Activated gamma-delta T cell treated with Interleukin-2 at 50 U/mL for 16 hours (primary cell): ENCODE results near the gene DHX30.
"Not testable (repeated sequence)": the region's sequence is repeated elsewhere in the genome, so short reads cannot be mapped to it uniquely, and the experiment has no call there.

Experiments used
- DNase-seq: peaks from one replicate; pipeline ENCODE4 v3.0.0-alpha.2; 2020

DHX30 gene

DNA sequence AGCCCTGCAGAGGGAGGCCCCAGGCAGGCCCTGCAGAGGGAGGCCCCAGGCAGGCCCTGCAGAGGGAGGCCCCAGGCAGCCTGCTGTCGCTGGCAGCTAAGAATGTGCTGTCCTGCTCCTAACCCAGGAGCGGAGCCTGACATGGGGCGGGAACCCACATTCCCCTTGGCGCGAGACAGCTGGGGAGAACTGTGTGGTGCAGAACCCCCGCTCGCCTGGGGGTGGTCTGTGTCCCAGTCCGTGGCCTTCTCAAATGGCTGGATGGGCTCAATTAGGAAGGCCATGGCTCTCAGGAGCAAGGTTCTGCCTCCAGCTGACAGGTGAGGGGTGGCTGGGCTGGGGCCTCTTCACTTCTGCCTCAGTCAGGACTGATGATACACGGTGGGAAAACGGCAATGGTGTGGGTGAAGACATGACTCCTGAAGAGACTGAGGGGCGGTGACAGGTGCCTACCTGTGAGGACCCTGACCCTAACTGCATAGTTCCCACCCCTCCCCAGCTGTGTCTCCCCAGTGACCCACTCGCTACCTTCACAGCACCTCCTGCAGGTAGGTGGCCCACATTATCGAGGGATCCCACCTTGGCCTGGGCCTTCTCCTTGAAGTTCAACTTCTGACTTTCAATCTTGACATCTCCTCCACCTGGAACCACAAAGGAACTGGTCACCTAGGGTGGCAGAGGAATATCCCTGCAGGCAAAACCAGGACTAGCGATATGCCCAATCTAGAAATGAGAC, 52.0 kb downstream of the DHX30 start:
- no peak for DNase-seq

DNA sequence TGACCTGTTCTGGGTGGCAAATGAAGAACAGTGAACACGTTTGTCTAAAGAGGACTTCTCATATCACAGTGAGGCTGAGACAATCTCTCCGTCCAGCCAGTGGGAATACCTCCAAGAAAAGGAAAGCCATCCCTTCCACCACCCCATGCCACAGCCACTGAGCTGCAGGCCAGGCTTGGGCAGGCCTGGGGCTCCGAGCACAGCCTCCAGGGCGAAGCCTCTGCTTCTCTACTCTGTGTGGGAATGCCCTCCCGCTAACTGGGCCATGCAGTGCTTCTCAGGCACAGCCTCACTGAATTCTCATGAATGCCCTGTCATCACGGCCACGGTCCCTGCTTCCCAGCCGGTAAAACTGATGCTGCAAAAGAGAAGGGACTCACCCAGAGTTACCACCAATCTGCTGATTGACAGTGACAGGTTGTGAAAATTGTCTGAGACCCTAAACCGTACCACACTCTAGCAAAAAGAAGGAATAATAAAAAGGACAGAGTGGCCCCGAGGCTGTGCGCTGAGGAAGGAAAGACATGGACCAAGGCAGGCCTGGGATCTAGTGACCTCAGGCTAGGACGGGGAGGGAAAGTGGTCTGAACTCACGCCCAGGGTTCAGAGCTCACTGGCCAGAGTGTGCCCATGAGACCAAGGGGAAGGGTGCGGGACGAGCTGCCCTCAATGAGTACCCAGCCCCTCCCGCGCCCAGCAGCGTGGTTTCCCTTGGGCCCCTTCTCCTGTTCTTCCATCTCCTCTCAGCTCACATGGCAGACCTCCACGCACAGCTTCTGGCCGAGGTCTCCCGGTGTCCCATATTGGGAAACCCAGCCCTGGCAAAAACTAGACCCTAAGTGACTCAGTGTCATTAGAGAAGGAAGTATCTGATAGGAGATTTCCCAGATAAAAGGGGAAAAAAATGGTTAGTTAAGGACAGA, 52.8 kb downstream of the DHX30 start:
- DNase-seq: no peak

DNA sequence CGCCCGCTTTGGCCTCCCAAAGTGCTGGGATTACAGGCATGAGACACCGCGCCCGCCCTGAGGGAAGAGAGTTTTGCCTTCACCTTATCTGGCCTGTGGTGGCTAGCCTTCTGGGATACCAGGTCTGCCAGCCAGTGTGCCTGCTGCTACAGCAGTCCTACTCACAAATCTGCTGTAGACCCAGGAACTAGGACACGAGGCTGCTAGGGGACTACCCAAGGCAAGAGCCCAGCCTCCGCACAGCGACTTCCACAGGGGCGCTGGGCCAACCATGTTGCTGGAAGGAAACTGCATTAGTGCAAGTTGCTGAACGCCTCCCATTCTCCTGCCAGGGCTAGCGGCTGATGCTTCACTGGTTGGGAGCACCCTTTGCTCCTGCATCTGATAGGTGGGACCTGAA, 53.7 kb downstream of the DHX30 start:
- no peak for DNase-seq

DNA sequence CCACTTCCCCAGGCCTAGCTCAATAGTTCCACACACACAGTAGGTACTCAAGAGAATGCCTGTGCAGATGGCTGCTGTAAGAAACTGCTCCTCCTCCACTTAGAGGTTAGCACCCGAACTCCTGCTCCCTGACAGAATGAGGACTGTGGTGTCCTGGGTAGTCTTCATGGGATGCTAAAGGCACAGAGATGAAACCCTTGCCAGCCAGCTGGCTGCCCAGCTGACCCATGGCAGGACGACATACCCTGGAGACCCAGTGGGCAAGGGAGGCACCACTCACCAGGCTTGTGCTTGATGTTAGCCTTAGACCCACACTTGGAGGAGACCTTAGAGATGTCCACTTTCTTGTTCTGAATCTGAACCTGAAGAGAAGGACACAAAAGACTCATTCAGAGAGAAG, 54.2 kb downstream of the DHX30 start:
- no peak for DNase-seq

DNA sequence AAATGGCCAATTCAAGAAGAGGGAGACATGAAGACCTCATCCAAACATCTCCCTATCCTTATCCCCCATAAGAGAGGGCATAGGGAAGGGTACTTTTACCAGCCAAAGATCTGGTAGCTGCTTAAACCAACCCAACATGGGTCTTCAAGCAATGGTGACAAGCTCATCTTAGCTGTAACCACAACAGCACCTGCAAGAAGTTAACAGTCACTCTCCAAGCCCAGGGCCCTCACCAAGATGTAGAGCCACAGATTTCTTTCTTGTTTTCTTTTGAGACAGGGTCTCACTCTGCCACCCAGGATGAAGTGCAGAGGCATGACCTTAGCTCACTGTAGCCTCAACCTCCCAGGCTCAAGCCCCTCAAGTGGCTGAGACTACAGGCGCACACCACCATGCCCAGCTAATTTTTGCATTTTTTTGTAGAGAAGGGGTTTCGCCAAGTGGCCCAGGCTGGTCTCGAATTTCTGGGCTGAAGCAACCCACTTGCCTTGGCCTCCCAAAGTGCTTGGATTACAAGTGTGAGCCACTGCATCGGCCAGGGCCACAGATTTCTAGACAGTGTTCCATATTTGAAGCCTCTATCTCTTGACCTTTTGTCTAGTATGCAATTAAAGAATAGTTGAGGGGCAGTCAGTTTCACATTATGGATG, 57.1 kb downstream of the DHX30 start:
- DNase-seq: no peak

DNA sequence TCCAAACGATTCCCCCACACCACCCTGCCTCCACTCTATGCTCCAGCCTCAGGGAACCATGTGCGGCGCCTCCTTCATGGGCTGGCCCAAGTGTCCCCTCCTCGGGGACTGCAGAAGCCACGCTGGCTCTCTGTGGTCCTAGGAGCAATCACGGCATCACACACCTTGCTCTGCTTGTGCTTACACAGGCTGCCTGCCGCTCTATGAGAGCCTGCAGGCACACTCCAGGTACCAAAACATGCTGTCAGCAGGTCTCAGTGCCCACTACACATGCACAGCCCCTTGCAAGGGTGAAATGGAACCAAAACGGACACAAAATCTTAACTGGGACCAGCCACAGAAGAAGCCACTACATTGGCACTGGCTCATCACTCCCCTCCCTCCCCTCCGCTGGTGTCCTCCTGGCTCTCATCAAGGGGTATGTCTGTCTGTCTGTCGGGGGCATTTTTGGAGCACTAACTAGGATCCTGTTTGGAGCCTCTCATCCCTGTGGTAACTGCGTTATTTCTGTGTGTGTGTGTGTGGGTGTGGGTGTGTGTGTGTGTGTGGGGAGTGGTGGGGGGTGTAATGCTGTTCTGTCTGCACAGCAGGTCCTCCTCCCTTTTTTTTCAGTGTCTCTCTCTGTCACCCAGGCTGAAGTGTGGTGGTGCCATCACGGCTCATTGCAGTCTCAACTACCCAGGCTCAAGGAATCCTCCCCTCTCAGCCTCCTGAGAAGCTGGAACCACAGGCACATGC, 60.6 kb downstream of the DHX30 start:
- DNase-seq: no peak

DNA sequence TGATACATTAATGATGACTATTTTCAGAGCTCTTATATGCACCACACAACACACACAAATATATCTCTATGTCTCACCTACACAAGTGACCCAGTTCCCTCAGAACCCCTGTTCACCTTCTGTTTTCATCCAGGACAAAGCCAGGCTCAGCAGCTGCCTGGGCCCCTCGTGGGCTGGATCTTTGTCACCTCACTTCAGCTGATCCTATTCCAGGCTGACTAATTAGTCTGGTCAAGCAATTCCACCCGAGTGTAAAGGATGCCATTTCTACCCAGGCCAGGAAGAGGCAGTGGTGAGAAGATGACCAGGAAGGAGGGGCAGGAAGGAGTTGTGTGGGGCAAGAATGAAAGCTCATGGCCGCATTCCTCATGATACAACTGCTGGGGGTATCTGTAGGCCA, 62.3 kb downstream of the DHX30 start:
- DNase-seq: no peak

DNA sequence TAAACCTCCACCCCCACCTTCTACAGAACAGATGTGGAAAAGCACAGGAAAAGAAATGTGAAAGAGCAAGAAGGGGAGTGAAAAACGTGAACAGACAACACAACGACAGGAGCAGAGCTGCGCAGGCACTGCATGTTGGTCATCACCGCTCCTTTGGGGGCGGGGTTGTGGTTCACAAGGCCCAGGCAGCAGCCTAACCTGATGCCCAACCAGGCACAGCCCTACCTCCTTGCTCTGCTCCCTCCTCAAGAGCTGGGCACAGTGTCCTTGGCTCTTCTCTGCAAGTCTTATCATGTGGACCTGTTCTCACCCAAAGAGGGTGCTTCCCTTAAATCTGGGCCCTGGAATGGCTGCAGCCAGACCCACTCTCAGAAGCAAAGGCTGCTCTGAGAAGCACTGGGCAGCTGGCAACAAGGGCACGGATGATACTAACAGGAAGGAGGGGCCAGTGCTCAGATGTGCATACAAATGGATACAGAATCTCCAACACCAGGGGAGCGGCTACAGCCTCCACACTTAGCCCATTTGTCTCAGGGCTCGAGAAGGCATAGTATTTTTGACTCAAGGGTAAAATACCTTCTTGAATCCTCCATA, 64.6 kb downstream of the DHX30 start:
- no peak for DNase-seq

DNA sequence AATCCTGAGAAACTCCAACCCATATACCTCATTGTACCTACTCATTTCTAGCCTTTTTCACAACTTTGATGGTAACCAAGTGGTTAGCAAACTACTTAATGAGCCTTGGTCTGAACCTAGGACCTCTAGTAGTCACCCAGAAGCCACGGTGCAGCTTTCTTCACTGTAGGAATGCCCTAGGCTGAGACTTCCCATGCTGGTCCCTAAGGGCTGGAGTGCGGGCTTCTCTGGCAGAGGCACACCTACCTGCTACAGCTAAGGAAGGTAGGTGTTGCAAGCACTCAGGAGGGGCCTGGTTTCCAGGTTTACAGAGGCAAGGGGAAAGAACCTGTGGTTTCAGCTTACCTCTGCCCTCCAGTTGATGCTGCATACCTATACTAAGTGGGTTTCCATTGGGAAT, 65.4 kb downstream of the DHX30 start:
- no peak for DNase-seq

DNA sequence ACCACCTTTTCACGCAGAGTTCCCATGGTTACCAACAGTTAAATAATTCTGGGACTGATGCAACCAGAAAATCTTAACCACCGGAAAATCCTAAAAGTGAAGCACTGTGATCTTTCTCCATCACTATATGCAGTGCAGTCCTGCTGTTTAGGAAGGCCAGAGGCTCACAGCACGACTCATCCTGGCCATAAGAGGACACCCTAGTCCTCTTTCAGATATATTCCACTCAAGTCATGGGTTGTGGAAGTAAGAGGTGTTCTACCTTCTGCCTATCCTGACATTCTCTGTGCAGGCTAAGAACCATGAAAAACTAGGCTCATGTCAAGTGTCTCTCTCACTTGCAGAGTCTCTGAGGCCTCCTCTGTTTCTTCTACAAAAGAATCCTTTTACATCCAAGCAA, 67.2 kb downstream of the DHX30 start:
- no peak for DNase-seq

DNA sequence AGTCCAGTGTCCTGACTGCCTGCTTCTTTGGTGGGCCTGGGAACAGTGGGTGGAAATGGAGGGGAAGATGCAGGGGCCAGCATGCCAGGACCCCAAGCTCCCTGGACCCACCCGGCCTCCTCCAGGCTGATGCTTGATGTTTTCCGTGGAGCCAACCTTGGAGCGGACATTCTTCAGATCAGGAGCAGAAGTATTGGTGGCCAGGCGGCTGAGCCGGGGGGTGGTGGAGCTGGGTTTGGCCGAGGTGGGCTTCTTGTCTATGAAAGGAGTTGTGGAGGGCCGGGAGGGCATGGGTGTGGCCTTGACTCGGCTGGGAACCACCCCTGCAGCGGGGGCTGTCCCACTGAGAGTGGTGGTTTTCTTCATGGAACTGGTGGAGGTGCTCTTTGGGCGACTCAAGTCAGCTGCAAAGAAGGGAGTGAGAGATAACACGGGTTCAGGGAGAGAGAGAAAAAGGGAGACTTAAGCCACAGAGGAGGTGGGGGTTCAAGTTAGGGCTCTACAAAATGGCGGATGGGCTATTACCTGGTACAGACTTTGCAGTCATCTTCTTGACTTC, 67.8 kb downstream of the DHX30 start:
- DNase-seq: no peak

DNA sequence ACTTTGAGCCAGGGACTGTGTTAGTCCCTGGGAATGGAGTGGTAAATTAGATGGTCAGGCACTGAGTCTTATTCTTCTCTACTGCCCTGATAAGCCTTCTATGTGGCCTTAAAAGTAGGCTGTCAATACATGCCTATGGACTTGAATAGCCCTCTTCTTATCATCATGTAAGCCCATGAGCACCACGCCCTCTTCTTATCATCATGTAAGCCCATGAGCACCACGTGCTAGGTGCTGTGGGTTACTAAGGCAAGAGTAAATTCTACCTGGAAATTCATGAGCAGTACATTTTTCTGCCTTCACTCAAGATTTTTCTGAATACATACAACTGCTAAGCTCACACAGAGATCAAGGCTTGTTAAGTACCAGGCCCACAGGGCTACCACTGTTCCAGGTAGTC, 68.5 kb downstream of the DHX30 start:
- no peak for DNase-seq

DNA sequence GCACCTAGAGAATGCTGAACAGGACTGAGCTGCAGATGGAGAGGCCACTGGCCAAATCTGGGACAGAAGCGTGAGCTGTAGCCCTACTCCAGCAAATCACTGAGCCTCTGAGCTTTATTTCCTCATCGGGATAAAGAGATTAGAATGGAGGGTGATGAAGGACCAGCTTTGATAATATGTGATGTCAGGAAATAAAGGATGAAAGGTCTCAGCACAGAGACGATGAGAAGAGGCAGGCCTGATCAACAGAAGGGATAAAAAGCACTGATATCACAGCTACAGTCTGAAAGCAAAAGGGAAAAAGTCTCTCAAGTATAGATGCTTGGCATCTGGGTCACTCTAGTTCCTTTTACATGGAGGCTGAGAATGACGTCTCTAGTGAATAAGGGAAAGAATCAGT, 70.0 kb downstream of the DHX30 start:
- DNase-seq: no peak

DNA sequence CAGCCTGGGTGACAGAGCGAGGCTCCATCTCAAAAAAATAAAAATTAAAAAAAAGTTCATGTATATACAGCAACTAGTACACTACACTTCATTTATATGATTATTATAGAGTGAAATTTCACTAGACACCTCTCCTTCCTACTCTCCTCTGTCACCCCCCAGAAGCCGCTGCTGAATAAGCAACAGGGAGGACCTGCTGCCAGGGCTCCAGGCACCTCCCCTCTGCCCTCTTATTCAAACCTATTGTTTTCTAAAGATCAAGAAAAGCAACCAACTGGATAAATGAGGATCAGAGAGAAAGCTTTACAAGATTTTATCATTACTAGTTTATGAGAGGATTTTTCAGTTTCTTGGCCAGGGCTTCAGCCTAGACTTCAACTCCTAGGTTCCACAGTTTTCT, 71.5 kb downstream of the DHX30 start:
- no peak for DNase-seq

DNA sequence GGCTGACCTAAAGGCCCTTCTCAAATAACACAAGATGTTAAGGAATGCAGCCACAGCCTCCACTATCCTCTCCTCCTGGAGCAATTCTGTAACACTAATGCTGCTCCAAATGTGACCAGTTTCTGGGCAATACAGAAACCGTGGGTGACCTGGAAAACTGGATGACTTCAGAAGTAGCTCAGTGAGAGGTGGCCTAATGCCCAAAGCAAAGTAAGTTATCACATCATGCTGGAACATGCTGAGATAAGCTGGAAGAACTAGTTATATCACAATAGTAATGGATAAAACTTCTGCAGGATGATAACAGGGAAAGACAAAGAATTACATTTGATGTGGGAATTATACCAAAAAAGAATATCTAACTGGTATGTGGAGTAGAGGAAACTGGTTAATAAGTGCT, 72.0 kb downstream of the DHX30 start:
- no peak for DNase-seq

DNA sequence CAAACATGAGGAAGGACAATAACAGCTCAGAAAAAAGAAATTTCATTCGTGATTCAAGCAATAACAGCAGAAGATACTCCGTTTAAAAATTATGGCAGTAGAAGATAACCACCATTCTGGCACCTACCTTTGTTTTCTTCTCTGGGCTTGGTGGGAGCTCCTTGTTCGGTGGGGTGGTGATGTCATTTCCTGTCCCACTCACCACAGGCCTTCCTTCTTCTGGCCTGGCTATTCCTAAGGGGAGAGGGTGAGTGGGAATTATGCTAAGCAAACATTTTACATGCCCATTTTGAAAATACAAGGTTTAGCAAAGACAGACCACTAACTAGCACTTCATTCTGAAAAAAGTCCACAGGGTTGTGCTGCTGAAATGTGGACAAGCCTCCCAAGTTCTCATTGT, 74.4 kb downstream of the DHX30 start:
- DNase-seq: no peak

DNA sequence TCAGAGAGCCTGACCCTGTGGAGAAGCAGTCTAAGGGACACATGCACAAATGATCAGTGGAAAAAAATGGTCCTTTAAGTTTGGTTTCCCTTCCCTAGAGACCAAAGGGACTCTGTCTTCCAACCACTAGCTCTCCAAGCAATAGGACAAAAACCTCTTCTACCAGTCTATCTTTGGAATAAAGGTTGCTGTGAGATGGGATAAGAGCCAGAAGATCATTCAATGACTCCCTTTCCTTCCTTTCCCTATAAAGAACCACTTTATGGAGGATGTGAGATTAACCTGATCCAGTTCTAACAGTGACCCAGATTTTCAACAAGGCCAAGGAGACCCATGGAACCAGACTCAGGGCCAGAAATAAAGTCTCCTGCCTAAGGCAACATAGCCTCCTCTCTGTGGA, 74.8 kb downstream of the DHX30 start:
- no peak for DNase-seq

DNA sequence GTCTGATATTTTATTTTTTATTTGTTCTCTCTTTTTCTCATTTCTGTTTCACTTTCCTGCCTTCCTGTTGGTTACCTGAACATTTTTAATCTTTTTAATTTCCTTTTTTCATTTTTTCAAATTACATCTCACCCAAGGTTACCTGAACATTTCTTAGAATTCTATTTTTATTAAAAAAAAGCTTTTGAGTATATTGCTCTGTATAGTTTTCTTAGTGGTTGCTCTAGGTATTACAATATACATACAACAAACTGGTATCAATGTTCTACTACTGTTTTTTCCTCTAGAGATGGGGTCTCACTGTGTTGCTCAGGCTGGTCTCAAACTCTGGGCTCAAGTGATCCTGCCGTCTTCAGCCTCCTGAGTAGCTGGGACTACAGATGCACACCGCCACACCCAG, 79.4 kb downstream of the DHX30 start:
- DNase-seq: no peak

DNA sequence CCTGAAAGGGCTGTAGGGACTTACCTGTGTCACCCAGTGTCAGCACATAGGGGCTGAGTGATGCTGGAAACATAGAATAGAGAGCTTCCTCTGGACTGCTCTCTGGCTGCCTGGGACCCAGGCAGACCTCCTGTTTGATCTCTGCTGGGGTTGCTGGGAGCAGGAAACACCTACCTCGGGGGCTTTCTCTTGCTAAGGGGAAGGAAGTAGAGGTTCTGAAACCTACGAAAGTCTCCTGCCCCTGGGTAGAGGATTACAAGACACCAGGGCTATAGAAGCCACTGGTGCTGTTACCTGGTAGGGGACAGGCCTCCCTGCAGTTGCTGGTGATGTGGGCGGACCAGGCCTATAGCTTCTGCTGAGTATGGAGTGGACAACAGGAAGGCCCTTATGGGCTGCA, 81.7 kb downstream of the DHX30 start:
- no peak for DNase-seq

DNA sequence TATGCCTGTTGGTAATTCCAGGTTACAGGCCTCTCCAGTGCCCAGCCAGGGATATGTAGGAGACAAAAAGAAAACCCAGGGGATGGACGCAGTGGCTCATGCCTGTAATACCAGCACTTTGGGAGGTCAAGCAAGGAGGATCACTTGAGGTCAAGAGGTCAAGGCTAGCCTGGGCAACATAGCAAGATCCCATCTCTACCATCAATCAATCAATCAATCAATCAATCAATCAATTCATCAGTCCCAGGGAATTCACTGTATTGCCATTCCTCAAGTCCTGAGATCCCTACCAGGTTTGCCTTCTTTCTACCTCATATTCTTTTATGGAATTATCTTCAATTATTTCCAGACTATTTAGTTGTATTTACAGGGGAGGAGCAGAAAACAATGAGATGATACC, 82.2 kb downstream of the DHX30 start:
- DNase-seq: no peak

DNA sequence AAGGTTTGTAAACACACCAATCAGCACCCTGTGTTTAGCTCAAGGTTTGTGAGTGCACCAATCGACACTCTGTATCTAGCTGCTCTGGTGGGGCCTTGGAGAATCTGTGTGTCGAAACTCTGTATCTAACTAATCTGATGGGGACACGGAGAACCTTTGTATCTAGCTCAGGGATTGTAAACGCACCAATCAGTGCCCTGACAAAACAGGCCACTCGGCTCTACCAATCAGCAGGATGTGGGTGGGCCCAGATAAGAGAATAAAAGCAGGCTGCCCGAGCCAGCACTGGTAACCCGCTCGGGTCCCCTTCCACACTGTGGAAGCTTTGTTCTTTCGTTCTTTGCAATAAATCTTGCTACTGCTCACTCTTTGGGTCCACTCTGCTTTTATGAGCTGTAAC, 85.1 kb downstream of the DHX30 start:
- not testable (repeated sequence) for DNase-seq

DNA sequence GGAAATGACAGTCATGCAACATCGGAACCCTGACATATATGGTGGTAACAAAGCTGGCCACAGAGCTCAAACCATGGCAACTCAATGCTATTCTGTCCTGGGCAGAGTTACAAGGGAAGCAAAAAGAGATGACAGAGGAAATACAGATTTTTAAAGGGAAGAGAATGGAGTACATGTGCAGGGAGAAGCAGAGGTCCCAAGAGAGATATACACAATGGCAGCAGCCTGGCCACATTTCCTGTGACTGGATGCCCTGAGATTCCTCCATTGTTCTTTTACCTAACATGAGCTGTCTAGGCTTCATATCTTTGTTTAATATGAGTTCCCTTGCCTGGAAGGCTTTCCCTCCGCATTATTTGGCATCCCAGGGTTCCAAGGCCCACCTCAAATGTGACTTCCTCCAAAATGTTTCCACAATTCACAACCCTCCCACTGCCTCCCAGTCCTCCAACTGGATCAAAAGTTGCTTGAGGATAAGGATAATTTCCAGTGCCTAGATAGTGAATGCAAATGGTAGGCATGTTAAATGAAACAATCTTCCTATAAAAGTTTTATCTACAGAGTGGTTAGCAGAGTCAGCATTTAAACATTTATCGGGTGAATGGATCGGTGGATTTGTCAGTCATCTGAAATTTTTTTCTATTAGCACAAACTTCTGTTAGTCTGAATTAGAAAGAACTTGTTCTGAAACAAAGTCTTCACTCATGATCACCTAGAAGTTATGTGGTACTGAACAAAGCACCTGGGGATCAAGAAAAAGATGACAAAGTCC, 86.2 kb downstream of the DHX30 start:
- no peak for DNase-seq
